ENCODE data around the gene PVALEF.

GRCh38 chr17:81138500-81138899 is 26.8 kb upstream of the PVALEF start:
- TF ChIP-seq POLR2AphosphoS5 (IDR thresholded peaks at IDR 0.05) = no peak
- TF ChIP-seq, protein P1, sequence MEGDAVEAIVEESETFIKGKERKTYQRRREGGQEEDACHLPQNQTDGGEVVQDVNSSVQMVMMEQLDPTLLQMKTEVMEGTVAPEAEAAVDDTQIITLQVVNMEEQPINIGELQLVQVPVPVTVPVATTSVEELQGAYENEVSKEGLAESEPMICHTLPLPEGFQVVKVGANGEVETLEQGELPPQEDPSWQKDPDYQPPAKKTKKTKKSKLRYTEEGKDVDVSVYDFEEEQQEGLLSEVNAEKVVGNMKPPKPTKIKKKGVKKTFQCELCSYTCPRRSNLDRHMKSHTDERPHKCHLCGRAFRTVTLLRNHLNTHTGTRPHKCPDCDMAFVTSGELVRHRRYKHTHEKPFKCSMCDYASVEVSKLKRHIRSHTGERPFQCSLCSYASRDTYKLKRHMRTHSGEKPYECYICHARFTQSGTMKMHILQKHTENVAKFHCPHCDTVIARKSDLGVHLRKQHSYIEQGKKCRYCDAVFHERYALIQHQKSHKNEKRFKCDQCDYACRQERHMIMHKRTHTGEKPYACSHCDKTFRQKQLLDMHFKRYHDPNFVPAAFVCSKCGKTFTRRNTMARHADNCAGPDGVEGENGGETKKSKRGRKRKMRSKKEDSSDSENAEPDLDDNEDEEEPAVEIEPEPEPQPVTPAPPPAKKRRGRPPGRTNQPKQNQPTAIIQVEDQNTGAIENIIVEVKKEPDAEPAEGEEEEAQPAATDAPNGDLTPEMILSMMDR (IDR thresholded peaks at IDR 0.05) = no peak

Data from prostate gland (tissue), 2 donors.